Effector CD4-positive, alpha-beta T cell (primary cell): ENCODE data around the gene ELF1.
"Not testable (repeated sequence)": the region's sequence is repeated elsewhere in the genome, so short reads cannot be mapped to it uniquely, and the experiment has no call there.

Source experiments
- DNase-seq: peaks from one replicate; pipeline ENCODE4 v3.0.0-alpha.2; 2020

The ELF1 gene

DNA sequence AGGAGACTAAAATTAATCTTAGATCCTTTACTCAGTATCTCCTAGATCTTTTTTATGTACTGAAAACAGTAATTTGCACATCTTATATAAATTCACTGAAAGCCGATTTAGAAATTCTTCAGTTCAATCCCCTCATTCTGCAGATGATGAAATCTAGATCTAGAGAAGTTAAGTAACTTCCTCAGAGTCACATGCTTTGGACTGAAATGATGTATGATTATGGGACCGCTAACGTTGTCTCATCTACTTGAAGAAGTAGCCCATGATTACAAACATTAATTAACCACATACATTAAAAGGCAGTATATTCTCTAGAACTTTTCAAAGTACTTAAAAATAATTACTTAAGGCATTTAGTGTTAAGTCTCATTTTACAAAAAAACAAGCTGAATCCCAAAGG is 37.8 kb downstream of the ELF1 start:
- DNase-seq: no peak

- peak; percentile 13 for DNase-seq
Observed at GRCh38 chr13:40980461-40980860, 38.7 kb downstream of the ELF1 start.

DNA sequence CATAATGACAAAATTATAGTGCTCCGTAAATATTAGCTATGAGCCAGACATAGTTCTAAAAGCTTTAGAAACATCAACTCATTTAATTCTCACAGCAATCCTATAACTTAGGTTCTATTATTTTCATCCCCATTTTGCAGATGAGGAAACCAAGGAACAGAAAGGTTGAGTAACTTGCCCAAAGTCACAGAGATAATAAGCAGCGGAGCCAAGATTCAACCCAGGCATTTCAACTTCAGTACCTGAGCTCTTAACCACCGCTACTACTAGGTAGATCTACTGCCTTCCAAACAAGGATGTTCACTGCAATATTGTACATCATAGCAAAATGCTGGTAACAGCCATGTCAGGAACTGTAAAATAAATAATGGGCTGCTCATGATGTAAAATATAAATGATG is 39.9 kb downstream of the ELF1 start:
- no peak for DNase-seq

DNA sequence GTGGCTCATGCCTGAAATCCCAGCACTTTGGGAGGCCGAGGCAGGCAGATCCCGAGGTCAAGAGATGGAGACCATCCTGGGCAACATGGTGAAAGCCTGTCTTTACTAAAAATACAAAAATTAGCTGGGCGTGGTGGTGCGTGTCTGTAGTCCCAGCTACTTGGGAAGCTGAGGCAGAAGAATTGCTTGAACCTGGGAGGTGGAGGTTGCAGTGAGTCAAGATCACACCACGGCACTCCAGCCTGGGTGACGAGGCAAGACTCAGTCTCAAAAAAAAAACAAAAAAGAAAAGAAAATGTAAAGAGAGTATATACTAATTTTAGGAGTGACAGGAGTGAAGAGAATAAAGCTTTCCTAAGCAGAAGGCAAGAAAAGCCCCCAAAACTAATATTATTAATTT is 41.0 kb downstream of the ELF1 start:
- DNase-seq: not testable (repeated sequence)

DNA sequence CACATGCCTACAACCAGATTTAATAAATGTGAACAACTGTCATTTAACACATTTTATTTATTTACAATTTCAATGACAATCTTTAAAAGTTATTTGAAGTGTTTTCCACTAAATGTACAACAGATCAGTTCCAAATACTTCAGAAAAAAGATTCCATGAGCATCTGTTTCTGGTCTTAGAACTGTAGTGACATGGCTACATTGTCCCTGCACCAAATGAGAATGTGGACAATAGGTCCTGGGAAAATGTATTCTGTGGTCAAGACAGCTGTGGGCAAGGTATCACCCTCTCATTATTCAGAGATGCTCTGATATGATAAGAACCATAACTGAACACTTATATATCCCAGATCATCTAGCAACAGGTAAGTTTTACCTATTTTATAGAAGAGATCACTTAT is 43.7 kb downstream of the ELF1 start:
- DNase-seq: no peak

DNA sequence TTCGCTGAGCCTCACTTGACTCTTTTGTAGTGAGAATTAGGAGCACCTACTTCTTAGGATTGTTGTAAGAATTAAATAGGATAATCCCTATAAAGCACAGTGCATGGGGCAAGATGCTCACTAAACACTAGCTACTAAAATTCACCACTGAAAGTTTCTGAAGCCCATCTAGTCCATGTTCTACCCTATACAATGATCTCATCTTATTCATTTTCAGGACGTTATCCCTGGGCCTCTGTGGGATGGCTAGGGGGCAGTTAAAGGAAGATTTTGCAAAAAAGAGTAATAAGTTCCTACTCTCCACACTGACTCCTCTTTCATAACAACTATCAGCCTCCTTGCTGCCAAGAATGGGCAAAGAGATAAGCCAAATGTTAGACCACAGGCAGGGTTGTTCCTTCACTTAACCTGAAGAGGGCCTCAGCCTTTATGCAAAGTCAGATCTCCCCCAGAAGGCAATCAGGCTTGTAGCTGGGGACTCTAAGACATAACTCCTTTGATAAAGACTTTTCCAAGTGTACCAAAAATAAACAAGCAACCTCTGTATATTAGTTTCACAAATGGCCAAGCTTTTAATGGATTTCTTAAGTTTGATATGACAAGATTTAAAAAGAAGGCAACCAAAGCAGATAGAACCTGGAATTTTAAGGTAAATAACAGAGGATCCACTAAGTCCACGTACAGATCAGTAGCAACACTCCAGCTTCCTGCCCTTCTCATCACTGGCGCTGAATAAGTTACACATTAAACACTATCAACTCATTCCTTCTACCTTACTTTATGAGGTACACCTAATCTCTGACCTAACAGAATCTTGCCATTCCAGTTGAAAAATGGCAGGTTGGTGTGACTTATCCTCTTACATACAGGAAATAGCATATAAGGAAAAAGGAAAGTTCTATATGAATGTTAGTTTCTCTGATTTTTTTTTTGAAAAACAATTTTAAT is 44.4 kb downstream of the ELF1 start:
- DNase-seq: peak; percentile 30

DNA sequence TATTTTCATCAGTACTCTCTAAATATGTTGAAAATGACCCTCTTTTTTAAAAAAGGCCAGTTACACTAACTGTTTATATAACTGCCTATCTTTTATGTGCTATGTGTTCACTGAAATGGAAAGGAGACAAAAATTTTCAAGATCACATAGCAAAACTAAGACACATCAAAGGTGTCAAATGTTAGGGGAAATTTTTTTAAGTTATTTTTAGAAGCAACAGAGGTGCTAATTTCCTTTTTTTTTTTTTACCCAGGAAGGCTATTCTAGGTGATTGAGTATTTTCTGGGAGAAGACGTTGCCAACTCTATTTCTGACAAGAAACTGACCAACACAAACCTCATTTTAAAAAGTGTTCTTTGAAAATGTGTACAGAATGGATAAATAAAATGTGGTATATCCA is 45.7 kb downstream of the ELF1 start:
- no peak for DNase-seq

GRCh38 chr13:40971321-40971720 is 47.8 kb downstream of the ELF1 start:
- no peak for DNase-seq

DNA sequence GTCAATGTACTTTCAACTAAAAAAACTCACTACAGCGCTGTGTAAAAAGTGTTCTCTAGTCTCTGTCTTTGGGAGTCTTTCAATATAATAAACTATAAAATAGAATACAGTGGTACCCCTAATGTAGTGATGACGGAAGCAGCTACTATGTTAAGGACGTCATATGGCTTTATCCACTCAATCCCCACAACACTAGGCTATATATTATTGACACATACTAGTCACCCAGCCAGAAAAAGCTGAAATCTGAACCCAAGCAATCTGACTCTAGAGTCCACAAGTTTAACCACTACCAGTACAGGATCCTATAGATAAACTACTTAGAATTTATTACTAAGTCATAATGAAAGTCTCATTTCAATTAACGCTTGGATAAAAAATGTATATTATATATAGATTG is 48.3 kb downstream of the ELF1 start:
- DNase-seq: no peak

- no peak for DNase-seq
Observed at GRCh38 chr13:40969169-40969901, 49.8 kb downstream of the ELF1 start.

- no peak for DNase-seq
Observed at GRCh38 chr13:40968416-40969000, 50.6 kb downstream of the ELF1 start.

- no peak for DNase-seq
Observed at GRCh38 chr13:40966298-40966697, 52.8 kb downstream of the ELF1 start.

GRCh38 chr13:40963927-40964326 is 55.2 kb downstream of the ELF1 start:
- no peak for DNase-seq

- DNase-seq: no peak
Observed at GRCh38 chr13:40961826-40962225, 57.3 kb downstream of the ELF1 start.

DNA sequence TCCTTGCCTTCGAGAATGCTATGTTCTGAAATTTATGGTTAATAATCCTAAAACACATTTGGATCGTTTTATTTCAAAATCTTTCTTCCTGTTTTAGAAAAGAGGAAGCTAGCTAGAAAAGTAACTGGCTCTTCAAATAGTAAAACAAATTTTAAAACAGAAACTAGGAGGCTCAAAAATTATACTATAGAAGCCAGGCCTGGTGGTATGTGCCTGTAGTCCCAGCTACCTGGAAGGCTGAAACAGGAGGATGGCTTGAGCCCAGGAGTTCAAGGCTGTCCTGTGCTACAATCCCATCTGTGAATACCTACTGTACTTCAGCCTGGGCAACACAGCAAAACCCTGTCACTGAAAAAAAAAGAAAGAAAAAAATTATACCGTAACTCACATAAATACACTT is 57.9 kb downstream of the ELF1 start:
- no peak for DNase-seq

- no peak for DNase-seq
Observed at GRCh38 chr13:40960716-40961115, 58.4 kb downstream of the ELF1 start.

DNA sequence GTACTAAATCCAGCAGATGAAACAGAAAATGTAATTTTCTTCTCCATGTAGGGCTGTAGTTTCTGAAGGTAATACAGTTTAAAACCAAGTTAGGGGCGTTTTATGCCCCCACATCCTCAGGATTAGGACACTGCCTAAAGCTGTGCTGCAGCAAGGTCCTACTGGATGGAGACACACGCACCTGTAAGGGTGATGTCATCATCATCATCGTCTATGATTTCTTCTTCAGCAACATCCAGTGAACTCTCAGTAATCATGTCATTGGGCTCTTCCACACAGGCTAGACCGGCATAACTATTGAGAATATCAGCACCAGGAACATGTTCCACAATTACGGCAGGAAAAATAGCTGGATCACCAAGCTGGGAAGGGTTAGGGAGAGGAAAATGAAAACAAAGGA is 60.5 kb downstream of the ELF1 start:
- DNase-seq: no peak

GRCh38 chr13:40946485-40946884 is 72.6 kb downstream of the ELF1 start:
- no peak for DNase-seq

DNA sequence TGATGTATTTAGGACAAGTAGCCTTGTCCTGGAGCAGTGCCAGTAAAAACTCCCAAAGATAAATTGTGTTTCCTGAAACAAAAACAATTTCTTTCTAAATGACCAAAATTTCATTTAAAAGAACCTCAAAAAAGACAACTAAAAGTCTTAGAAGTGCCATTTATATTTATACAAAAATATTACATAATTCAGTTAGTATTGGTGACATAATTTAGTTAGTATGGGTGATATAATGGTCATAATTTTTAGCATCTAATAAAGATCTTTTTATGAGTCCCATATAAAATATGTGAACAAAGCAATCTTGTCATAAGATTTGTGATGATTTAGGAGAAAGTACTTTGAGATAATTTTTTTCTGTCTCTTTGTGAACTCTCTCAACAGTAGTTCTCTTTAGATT is 76.0 kb downstream of the ELF1 start:
- DNase-seq: no peak

DNA sequence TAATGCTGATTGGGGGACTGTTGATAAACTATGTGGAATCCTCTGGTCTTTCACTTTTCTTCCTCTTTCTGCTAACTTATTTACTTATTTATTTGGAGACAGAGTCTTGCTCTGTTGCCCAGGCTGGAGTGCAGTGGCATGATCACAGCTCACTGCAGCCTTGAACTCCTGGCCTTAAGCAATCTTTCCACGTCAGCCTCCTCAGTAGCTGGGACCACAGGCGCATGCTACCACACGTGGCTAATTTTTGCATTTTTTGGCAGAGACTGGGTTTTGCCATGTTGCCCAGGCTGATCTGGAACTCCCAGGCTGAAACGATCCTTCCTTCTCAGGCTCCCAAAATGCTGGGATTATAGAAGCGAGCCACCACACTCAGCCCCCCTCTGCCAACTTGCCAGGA is 77.5 kb downstream of the ELF1 start:
- no peak for DNase-seq

- no peak for DNase-seq
Observed at GRCh38 chr13:40940841-40941240, 78.3 kb downstream of the ELF1 start.

DNA sequence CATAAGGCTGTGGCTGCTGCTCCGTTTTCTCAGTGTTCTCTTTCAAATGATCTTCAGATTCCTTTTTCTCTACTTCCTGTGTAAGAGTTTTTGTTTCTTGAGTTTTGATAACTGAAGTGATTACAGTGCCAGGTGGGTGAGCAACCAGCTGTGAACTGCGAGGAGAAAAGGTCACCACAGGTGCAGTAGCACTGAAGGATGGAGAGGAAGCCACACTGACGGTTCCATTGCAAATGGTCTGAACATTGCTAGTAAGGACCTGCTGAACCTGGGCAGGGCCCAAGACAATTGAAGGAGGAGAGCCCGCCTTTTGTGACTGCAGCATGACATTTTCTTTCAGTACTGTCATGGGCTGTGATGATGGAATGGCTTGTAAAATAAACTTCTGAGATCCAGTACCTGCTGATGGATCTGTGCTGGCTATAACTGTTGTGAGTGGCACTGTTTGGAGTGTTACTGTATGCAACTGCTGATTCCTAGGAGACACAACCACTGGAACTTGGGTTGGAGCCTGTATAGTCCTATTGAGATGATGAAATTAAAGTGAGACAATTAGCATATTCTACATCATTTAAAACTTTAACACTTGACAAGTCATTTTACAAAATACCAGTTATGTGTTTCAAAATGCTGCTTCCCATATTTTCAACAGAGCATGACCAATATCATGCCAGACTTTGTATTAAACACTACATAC is 85.5 kb downstream of the ELF1 start:
- DNase-seq: no peak

DNA sequence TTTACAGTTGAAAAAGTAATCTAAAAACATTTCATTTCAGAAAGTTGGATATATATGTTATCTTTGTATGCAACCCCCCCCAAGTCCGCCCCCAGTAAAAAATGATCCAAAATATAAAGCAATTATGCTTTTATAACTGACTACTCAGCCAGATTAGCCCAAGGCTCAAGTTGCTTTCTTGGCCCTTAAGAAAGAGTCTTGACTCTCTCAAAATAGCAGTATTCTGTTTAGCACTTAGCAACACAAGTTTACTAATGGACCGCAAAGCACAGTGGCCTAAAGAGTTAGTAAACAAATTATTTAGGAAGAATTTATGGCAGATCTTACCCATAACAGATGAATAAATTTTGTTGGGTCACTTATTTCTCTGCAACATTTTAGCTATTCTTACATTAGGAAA is 86.9 kb downstream of the ELF1 start:
- no peak for DNase-seq
